Adrenal gland (tissue), 12 donors: ENCODE results near the gene SHISAL1. TPM values are rescaled to one million over a fixed set of nuclear protein-coding genes. Genes with fewer than 3 reads are reported as not detected.
A peak's percentile ranks its signal among the peaks of the same experiment; 100 is the strongest.

ENCODE experiments used
- DNase-seq, 7 donors: peaks; one replicate each; pipeline ENCODE4 v3.0.0-alpha.2; 2019 to 2020
- H3K27ac ChIP-seq, 5 donors: fragments of 200-600 bp; sonication (generic) in 4 of 5; 1 replicate in 3 of 5; 2 replicates in 2 of 5; pipeline versions ENCODE4 v1.5.1 to v1.8.0; 2016 to 2020; ENCODE audit warnings: mild to moderate bottlenecking in 1 of 5
- H3K27me3 ChIP-seq: fragments of 200-600 bp; 2 replicates; pipeline ENCODE4 v1.8.0; 2021
- H3K36me3 ChIP-seq, 2 donors: fragments of 200-600 bp; replicated peaks in 1 of 2; 1 replicate in 1 of 2; 2 replicates in 1 of 2; pipeline versions ENCODE4 v1.5.1 to v1.8.0; 2018 to 2022
- H3K4me1 ChIP-seq, 2 donors: fragments of 200-600 bp; replicated peaks in 1 of 2; 1 replicate in 1 of 2; 2 replicates in 1 of 2; pipeline versions ENCODE4 v1.5.1 to v1.8.0; 2018 to 2021
- H3K4me3 ChIP-seq, 4 donors: fragments of 200-600 bp; sonication (generic) in 3 of 4; one replicate each; pipeline ENCODE4 v1.5.1; 2016 to 2018
- H3K9me3 ChIP-seq, 3 donors: fragments of 200-600 bp; sonication (generic) in 1 of 3; replicated peaks in 1 of 3; 1 replicate in 2 of 3; 2 replicates in 1 of 3; pipeline versions ENCODE4 v1.5.1 to v1.8.0; 2016 to 2021
- POLR2A ChIP-seq, 2 donors: fragments of 450-650 bp; IDR thresholded peaks; one replicate each; pipeline ENCODE4 v1.6.1; 2017; ENCODE audit warnings: antibody characterized with exemption in 2 of 2, mild to moderate bottlenecking in 2 of 2, moderate library complexity in 1 of 2
- WGBS, 4 donors: extraction: QIAGEN DNeasy Blood & Tissue Kit in 2 of 4; methylation state at CpG; one replicate each; pipeline versions ENCODE4 v1.1.5 to v1.1.7; 2013 to 2017; 5-methylcytosine and 5-hydroxymethylcytosine counted together
- intact Hi-C, 2 donors: fragments of 100-400 bp; cut with DNase I; formaldehyde crosslinking; loops; one replicate each; pipeline versions ENCODE4 v1.14.1 to v1.15.0; 2022 to 2023
- polyA plus RNA-seq, 3 donors: library from polyadenylated mRNA; stranded (reverse); fragments of 200-250 nt in 2 of 3; fragments of 350-450 nt in 1 of 3; fragmentation: Illumina TruSeq in 1 of 3; extraction: RNeasy Lipid Tissue Mini Kit (QIAGEN cat#74804) in 1 of 3; gene quantifications; one replicate each; pipeline ENCODE4 v1.2.3, GENCODE V29; 2013 to 2014
- total RNA-seq, 9 donors: library from RNA; depleted of rRNA in 4 of 9; stranded (reverse); fragments of >200 nt in 4 of 9; fragments of 120-200 nt in 1 of 9; fragmentation: NEBNext Ultra II Directional in 1 of 9; extraction: Animal tissue kit (Norgen Biotek cat#: 25700) in 1 of 9; gene quantifications; one replicate each; pipeline versions ENCODE4 v1.1.0 to v1.2.4, GENCODE V29; 2013 to 2023
- TF ChIP-seq, protein P1 (sequence below), 6 experiments: fragments of 450-650 bp in 4 of 6; fragments of 200-600 bp in 2 of 6; sonication (generic) in 1 of 6; IDR thresholded peaks; 1 replicate in 5 of 6; 2 replicates in 1 of 6; pipeline versions ENCODE4 v1.5.1 to v1.8.0; 2016 to 2021; ENCODE audit warnings: antibody characterized with exemption in 6 of 6, mild to moderate bottlenecking in 2 of 6, moderate library complexity in 1 of 6
- donor health status: healthy with polysubstance abuse.
- donor health status: Bipolar disorder and iron deficiency.
- donor health status: DM: yes; HTN: yes; CAD: no.
- donor health status: DM: no; HTN: no; CAD: no.
- donor health status: DM: no; HTN: no; CAD: no.
- donor health status: DM: yes; HTN: yes; CAD: no.

The SHISAL1 gene
- total and polyA plus RNA-seq, 12 donors: 0.33 to 2.4 (median 1.0) TPM

DNA sequence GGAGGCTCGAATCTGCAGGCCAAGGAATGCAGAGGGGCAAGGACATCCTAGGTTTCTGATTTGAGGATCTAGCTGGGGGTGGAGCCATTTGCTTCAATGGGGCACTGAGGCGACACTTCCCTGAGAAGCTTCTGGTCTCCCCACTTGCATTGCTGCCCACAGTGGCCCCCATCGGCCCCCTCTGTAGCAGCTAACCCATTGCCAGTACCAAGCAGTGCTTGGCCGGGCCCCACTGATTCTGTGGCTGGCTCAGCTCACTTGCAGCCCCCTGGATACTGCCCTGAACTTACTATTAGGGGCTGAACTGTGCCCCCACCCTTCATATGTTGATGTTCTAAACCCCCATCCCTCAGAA is 42.9 kb upstream of the SHISAL1 start:
- Histone ChIP-seq H3K27me3 (no peaks in the 10 kb centered on the region), H3K4me3 (no peak overlapping the region), H3K36me3 (no peaks in the 10 kb centered on the region), H3K27ac (no peak overlapping the region), H3K9me3 (no peaks in the 10 kb centered on the region), H3K4me1 (no peaks in the 10 kb centered on the region)
- no peak for TF ChIP-seq POLR2A (IDR thresholded peaks at IDR 0.05)
- TF ChIP-seq, protein P1, sequence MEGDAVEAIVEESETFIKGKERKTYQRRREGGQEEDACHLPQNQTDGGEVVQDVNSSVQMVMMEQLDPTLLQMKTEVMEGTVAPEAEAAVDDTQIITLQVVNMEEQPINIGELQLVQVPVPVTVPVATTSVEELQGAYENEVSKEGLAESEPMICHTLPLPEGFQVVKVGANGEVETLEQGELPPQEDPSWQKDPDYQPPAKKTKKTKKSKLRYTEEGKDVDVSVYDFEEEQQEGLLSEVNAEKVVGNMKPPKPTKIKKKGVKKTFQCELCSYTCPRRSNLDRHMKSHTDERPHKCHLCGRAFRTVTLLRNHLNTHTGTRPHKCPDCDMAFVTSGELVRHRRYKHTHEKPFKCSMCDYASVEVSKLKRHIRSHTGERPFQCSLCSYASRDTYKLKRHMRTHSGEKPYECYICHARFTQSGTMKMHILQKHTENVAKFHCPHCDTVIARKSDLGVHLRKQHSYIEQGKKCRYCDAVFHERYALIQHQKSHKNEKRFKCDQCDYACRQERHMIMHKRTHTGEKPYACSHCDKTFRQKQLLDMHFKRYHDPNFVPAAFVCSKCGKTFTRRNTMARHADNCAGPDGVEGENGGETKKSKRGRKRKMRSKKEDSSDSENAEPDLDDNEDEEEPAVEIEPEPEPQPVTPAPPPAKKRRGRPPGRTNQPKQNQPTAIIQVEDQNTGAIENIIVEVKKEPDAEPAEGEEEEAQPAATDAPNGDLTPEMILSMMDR (IDR thresholded peaks at IDR 0.05): no peak
- intact Hi-C loops: no loop called here
- peak in 2 of 7 donors; percentile 2 to 9 for DNase-seq
- whole genome bisulfite sequencing, 4 donors: 76 to 84% (median 80%) methylated on average over 4 of the region's 4 CpGs

DNA sequence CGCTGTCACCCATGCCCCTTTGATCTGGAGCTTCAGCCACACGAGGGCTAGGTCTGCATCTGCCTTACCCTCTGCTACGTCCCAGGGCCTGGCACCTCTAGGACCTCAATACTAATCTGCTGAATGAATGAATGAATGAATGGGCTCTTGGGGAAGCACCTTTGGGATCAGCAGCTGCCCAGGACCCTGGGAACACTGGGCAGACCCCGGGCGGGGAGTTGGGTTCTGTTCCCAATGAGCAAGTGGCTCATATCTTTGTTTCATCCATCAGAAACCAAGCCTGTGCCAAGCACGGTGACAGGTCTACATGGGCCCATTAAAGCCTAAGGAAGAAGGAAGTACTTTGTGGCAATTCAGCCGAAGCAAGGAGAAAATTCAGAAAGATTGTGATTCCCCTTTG is 41.5 kb upstream of the SHISAL1 start:
- WGBS, 4 donors: 80 to 88% (median 86%) methylated on average over 7 of the region's 7 CpGs
- no peak overlapping the region for H3K27ac ChIP-seq
- no peaks in the 10 kb centered on the region for H3K9me3 ChIP-seq
- TF ChIP-seq, protein P1 (IDR thresholded peaks at IDR 0.05): no peak
- no peak for TF ChIP-seq POLR2A (IDR thresholded peaks at IDR 0.05)
- H3K4me3 ChIP-seq: no peak overlapping the region
- no peaks in the 10 kb centered on the region for H3K27me3 ChIP-seq
- DNase-seq: peak in 3 of 7 donors; percentile 2 to 7 (median 6)
- H3K36me3 ChIP-seq: no peaks in the 10 kb centered on the region
- H3K4me1 ChIP-seq: no peaks in the 10 kb centered on the region
- intact Hi-C loops: no loop called here

DNA sequence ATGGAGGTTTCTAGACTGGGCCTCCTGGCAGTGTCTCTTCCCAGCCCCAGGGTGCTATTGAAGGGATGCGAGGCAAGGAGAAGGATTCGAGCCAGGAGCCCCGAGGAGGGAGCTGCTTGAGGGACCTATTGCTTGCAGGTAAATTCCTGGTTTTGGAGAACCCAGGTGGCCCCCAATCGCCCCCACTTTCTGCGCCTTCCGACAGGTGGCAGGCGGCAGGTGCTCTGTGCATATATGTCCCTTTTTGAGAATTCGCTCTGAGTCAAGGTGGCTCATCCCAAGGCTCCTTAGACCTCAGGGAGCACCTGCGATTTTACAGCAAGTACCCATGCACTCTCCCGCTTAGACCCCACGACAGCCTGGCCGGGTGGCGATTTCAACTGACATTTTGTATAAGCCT is 40.3 kb upstream of the SHISAL1 start:
- Histone ChIP-seq H3K4me1 (peaks cover 0 to 4% of the 10 kb centered on the region in 2 donors), H3K4me3 (no peak overlapping the region), H3K9me3 (no peaks in the 10 kb centered on the region), H3K27ac (no peak overlapping the region), H3K27me3 (no peaks in the 10 kb centered on the region), H3K36me3 (no peaks in the 10 kb centered on the region)
- TF ChIP-seq, protein P1 (IDR thresholded peaks at IDR 0.05): no peak
- no peak for TF ChIP-seq POLR2A (IDR thresholded peaks at IDR 0.05)
- 88 to 92% (median 90%) methylated on average over 10 to 13 of the region's 13 CpGs for WGBS, 4 donors
- intact Hi-C loops: no loop called here
- peak in 1 of 7 donors; percentile 2 for DNase-seq

DNA sequence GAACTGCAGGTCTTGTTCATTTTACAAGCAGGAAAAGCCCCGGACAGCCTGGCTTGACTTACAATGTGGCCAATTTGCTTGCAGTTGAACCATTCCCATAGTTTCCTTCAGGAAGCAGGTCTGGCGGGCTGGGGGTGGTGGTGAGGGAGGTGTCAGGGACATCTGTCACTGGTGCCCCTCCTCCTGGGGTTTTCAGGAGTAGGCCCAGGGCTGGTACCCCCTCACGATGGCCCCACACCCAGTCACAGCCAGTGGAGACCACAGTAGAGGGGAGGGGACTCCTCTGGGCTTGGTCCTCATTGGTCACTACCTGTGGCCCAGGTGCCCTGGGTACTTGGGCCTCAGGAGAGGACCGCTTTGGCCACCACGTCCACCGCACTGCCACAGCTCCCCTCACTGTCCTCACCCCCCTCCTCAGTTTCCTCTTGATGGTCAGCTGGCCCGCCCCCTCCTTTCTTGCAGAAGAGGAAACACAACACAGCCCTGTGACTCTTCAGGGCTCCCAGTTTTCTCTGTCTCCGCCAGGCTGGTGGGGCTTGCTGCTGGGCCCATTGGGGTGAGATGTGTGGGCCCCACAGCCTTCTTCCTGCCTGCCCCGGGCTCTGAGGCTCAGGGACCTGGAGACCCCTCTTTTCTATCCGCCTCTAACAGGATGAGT is 39.8 kb upstream of the SHISAL1 start:
- no peak for DNase-seq
- intact Hi-C loops: no loop called here
- Histone ChIP-seq H3K4me1 (peaks cover 0 to 4% of the 10 kb centered on the region in 2 donors), H3K4me3 (no peak overlapping the region), H3K27ac (no peak overlapping the region), H3K36me3 (no peaks in the 10 kb centered on the region), H3K27me3 (no peaks in the 10 kb centered on the region), H3K9me3 (no peaks in the 10 kb centered on the region)
- WGBS, 4 donors: 63 to 70% (median 69%) methylated on average over 8 to 10 of the region's 10 CpGs
- TF ChIP-seq, protein P1 (IDR thresholded peaks at IDR 0.05): no peak
- TF ChIP-seq POLR2A (IDR thresholded peaks at IDR 0.05): no peak
